ENCODE data around the gene EEFSEC. TPM values are rescaled to one million over a fixed set of nuclear protein-coding genes. Genes with fewer than 3 reads are reported as not detected.
A peak's percentile ranks its signal among the peaks of the same experiment; 100 is the strongest.
"Not testable (repeated sequence)": the region's sequence is repeated elsewhere in the genome, so short reads cannot be mapped to it uniquely, and the experiment has no call there.

EEFSEC gene
- polyA plus RNA-seq, 1 experiment, result 6.8 TPM

DNA sequence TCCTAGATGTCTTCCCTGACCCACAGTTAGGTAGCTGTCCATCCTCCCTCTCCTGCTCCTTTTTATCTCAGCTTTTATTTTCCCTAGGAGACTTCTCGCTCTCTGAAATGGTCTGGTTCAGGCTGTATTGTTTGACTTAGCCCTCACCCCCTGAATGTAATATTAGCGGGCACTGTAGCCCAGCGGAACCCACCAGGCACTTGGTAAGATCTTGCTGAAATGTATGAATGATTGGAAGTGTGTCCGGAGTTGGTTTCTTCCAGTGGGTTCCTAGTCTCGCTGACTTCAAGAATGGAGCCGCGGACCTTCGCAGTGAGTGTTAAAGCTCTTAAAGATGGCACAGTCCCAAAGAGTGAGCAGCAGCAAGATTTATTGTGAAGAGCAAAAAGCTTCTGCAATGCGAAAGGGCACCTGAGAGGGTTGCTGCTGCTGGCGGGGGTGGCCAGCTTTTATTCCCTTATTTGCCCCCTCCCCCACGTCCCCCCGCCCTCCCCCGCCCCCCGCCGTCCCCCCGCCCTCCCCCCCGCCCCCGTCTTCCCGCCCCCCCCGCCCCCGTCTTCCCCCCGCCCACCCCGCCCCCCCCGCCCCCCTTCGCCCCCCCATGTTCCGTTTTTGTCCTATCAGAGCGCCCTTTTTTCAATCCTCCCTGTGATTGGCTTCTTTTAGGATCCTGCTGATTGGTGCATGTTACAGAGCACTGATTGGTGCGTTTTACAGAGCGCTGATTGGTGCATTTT lies 694 bp upstream of the EEFSEC start:
- POLR2A ChIA-PET, result interaction anchor here (0.8 to 1.2 kb wide), 2 partner anchors 29 to 420 kb away, joined by 3 to 12 read pairs; partner anchors contain the start of gene RUVBL1
- Histone ChIP-seq H3K9me3 (ENCODE audit: control insufficient read depth, insufficient read depth, low read length) (no peaks in the 10 kb centered on the region), H3K27me3 (ENCODE audit: control insufficient read depth, insufficient read depth, low read length) (no peaks in the 10 kb centered on the region), H3K4me3 (ENCODE audit: low read depth, low read length) (peak overlapping the region; percentile 75), H3K27ac (ENCODE audit: low read depth, low read length) (no peak overlapping the region)
- no peak for DNase-seq (ENCODE audit: low read depth, low spot score)
- no peak for TF ChIP-seq CTCF (IDR thresholded peaks at IDR 0.05; ENCODE audit: low read depth, low read length)
- CTCF ChIA-PET, result no interaction called here

DNA sequence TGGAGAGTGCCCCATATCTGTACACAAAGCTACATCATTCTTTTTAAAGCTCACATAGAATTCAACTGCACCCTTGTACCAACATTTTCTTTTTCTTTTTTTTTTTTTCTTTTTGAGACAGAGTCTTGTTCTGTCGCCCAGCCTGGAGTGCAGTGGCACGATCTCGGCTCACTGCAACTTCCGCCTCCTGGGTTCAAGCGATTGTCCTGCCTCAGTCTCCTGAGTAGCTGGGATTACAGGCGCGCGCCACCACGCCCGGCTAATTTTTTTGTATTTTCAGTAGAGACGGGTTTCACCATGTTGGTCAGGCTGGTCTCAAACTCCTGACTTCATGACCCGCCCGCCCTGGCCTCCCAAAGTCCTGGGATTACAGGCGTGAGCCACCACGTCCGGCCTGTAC lies 1.1 kb downstream of the EEFSEC start:
- not testable (repeated sequence) for H3K27ac ChIP-seq (ENCODE audit: low read depth, low read length); DNase-seq (ENCODE audit: low read depth, low spot score); H3K9me3 ChIP-seq (ENCODE audit: control insufficient read depth, insufficient read depth, low read length); H3K27me3 ChIP-seq (ENCODE audit: control insufficient read depth, insufficient read depth, low read length)
- peak overlapping the region; percentile 75 for H3K4me3 ChIP-seq (ENCODE audit: low read depth, low read length)
- CTCF ChIA-PET, result interaction anchor here (0.7 to 0.9 kb wide), 2 partner anchors 16 to 21 kb away, joined by 3 read pairs; no protein-coding TSS in a partner anchor
- POLR2A ChIA-PET, result interaction anchor here (0.7 kb wide), 2 partner anchors 31 to 102 kb away, joined by 3 to 10 read pairs; partner anchors contain the start of genes RUVBL1 and SEC61A1

DNA sequence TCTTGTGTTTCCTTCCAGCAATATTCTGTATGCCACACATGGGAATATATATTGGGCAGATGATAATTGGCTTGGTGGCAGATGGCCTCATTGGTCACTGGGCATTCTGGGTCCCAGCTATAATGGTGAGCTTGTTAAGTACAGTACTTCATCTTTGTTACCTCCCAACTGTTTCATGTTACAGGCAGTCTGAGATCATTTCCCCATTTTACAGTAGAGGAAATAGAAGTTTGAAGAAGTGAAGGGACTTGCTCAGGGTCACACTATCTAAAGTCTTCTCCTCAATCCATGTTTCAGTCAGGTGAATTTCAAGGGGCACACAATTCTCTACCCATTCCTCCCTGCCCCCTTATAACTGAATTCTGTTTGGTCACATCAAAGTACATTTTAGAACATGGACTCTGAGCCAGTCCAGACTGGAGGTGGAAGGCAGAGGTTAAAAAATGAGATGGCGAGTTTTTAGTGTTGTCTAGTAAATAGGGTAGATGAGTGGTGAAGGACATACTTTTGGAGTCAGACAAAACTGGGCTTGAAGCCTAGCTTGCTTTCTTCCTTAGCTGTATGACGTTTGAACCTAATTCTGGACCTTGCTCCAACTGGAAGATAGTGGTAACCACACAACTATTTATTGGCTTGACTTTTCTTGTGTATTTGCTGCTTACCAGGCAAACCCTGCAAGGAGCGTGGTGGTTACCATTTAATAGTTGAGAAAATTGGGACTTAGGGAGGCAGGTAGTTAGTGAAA lies 2.5 kb downstream of the EEFSEC start:
- Histone ChIP-seq H3K27me3 (ENCODE audit: control insufficient read depth, insufficient read depth, low read length) (no peaks in the 10 kb centered on the region), H3K27ac (ENCODE audit: low read depth, low read length) (no peak overlapping the region), H3K9me3 (ENCODE audit: control insufficient read depth, insufficient read depth, low read length) (no peaks in the 10 kb centered on the region), H3K4me3 (ENCODE audit: low read depth, low read length) (no peak overlapping the region)
- POLR2A ChIA-PET, result no interaction called here
- no peak for TF ChIP-seq CTCF (IDR thresholded peaks at IDR 0.05; ENCODE audit: low read depth, low read length)
- CTCF ChIA-PET, result interaction anchor here (1.2 kb wide), 1 partner anchor 15 kb away, joined by 3 read pairs; no protein-coding TSS in a partner anchor
- DNase-seq (ENCODE audit: low read depth, low spot score), result no peak

DNA sequence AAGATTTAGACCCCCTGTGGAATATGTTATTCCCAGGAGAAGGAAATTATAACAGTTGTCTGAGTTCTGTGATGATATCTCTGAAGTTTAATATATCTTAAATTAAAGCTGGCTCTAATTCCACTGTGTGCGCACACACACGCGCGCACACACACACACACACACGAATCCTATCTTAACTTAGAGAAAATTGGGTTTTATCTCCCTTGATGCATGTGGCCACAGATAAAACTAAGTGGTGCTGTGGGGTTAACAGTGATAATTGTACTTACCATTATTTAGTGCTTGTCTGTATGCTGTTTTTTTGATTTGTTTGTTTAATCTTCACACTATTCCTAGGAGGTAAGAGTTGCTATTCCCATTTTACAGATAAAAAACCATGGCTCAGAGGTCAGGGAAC lies 7.4 kb downstream of the EEFSEC start:
- ChIA-PET CTCF (interaction anchor here (1.0 kb wide), 1 partner anchor 27 kb away, joined by 3 read pairs; no protein-coding TSS in a partner anchor), POLR2A (no interaction called here)
- TF ChIP-seq CTCF (IDR thresholded peaks at IDR 0.05; ENCODE audit: low read depth, low read length), result no peak
- DNase-seq (ENCODE audit: low read depth, low spot score), result no peak
- Histone ChIP-seq H3K4me3 (ENCODE audit: low read depth, low read length) (no peak overlapping the region), H3K9me3 (ENCODE audit: control insufficient read depth, insufficient read depth, low read length) (no peaks in the 10 kb centered on the region), H3K27ac (ENCODE audit: low read depth, low read length) (no peak overlapping the region), H3K27me3 (ENCODE audit: control insufficient read depth, insufficient read depth, low read length) (no peaks in the 10 kb centered on the region)

DNA sequence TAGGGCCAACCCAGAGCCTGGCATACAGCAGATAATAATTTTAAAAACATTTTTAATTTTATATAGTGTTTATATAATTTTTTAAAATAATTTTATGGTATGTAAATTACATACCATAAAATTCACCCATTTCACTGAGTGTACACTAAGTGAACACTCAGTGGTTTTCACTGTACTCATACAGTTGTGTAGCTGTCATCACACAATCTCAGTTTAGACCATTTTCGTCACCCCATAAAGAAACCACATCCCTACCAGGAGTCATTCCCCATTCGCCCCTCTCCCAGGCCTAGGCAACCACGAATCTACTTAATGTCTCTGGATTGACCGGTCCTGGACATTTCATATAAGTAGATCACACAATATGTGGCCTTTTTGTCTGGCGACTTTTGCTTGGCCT lies 10.2 kb downstream of the EEFSEC start:
- TF ChIP-seq CTCF (IDR thresholded peaks at IDR 0.05; ENCODE audit: low read depth, low read length), result no peak
- DNase-seq (ENCODE audit: low read depth, low spot score), result no peak
- H3K4me3 ChIP-seq (ENCODE audit: low read depth, low read length), result no peak overlapping the region
- ChIA-PET CTCF (interaction anchor here (0.9 kb wide), 1 partner anchor 454 kb away, joined by 3 read pairs; no protein-coding TSS in a partner anchor), POLR2A (no interaction called here)
- no peak overlapping the region for H3K27ac ChIP-seq (ENCODE audit: low read depth, low read length)
- H3K27me3 ChIP-seq (ENCODE audit: control insufficient read depth, insufficient read depth, low read length), result no peaks in the 10 kb centered on the region
- H3K9me3 ChIP-seq (ENCODE audit: control insufficient read depth, insufficient read depth, low read length), result no peaks in the 10 kb centered on the region

Measured in AG04450 (cell line).